GM19467 (cell line): Measurements from ENCODE around the gene INTS15.
"Not testable (repeated sequence)": the region's sequence is repeated elsewhere in the genome, so short reads cannot be mapped to it uniquely, and the experiment has no call there.

Experiments
- ATAC-seq: cut with Tn5 transposase; IDR thresholded peaks from one replicate; pipeline ENCODE4 v1.9.1; 2021; ENCODE audit warnings: mild to moderate bottlenecking, moderate library complexity; ENCODE audit not compliant: unreplicated experiment

Gene INTS15

GRCh38 chr7:6576867-6577368 lies 12.9 kb upstream of the INTS15 start:
- ATAC-seq, result not testable (repeated sequence)

- ATAC-seq, result peak; percentile 98
Measured at GRCh38 chr7:6577369-6578113, 12.3 kb upstream of the INTS15 start, which contains the start of gene ZDHHC4. Gene ZDHHC4, plus strand, starts transcription at chr7:6577454. Its CDS starts 3,108 bp downstream, at chr7:6580562.

GRCh38 chr7:6578114-6579084 lies 11.4 kb upstream of the INTS15 start:
- ATAC-seq, result no peak

GRCh38 chr7:6579446-6579845 lies 10.4 kb upstream of the INTS15 start:
- no peak for ATAC-seq

- ATAC-seq, result not testable (repeated sequence)
Measured at GRCh38 chr7:6585746-6586432, 3.9 kb upstream of the INTS15 start.

- no peak for ATAC-seq
Measured at GRCh38 chr7:6588566-6588965, 1.3 kb upstream of the INTS15 start.

GRCh38 chr7:6589151-6589828 lies 531 bp upstream of the INTS15 start:
- ATAC-seq, result no peak

GRCh38 chr7:6590645-6591110 lies 857 bp downstream of the INTS15 start:
- ATAC-seq, result no peak

GRCh38 chr7:6600093-6600492 lies 10.3 kb downstream of the INTS15 start:
- ATAC-seq, result no peak

- ATAC-seq, result no peak
Measured at GRCh38 chr7:6604458-6604857, 14.6 kb downstream of the INTS15 start.

- no peak for ATAC-seq
Measured at GRCh38 chr7:6606866-6607583, 17.2 kb downstream of the INTS15 start.

- no peak for ATAC-seq
Measured at GRCh38 chr7:6607651-6608051, 17.8 kb downstream of the INTS15 start.

GRCh38 chr7:6608081-6608480 lies 18.3 kb downstream of the INTS15 start:
- ATAC-seq, result no peak

- no peak for ATAC-seq
Measured at GRCh38 chr7:6608794-6609193, 19.0 kb downstream of the INTS15 start.

- no peak for ATAC-seq
Measured at GRCh38 chr7:6612819-6613218, 23.0 kb downstream of the INTS15 start.

GRCh38 chr7:6613706-6614105 lies 23.9 kb downstream of the INTS15 start:
- ATAC-seq, result no peak

GRCh38 chr7:6614953-6615722 lies 25.3 kb downstream of the INTS15 start, which contains the start of gene ZNF853:
Gene ZNF853, plus strand, starts transcription at chr7:6615610. Its CDS starts 565 bp downstream, at chr7:6616175.
- ATAC-seq, result no peak

- ATAC-seq, result no peak
Measured at GRCh38 chr7:6615723-6616555, 26.1 kb downstream of the INTS15 start.
